HCT116 (cell line): Measurements from ENCODE around the gene C19orf25. TPM values are rescaled to one million over a fixed set of nuclear protein-coding genes. Genes with fewer than 3 reads are reported as not detected.

Source experiments
- ATAC-seq: fragments of 200-7000 bp; cut with Tn5 transposase; 2 replicates; pipeline ENCODE4 v1.9.1; 2020; ENCODE audit warnings: mild to moderate bottlenecking, moderate library complexity
- BruUV-seq: library from RNA; stranded (reverse); fragments of 400-500 nt; replicated peaks from 2 replicates; lab custom pipeline; 2021; lab: Mats Ljungman, UMichigan
- CTCF ChIA-PET: fragments of 300-600 bp; sonication (Branson Sonifier 250); formaldehyde crosslinking; loops from one replicate; lab custom pipeline; 2021; ENCODE audit warnings: antibody characterized with exemption; lab: Charles Lee
- POLR2A ChIA-PET: fragments of 300-600, 350-600 bp; sonication (Branson Sonifier 250); formaldehyde crosslinking; loops from one replicate; lab custom pipeline; 2021; ENCODE audit warnings: antibody characterized with exemption; lab: Charles Lee
- RAD21 ChIA-PET, 2 experiments: fragments of 300-600 bp; sonication (Branson Sonifier 250); formaldehyde crosslinking; loops; one replicate each; lab custom pipeline; 2023; ENCODE audit warnings: low total read pairs in 2 of 2; ENCODE audit not compliant: uncharacterized antibody in 2 of 2, unreplicated experiment in 2 of 2, low non-redundant PET in 1 of 2; lab: Charles Lee
- DNase-seq: peaks from one replicate; pipeline ENCODE4 v3.0.0-alpha.2; 2010; ENCODE audit warnings: low read depth, low spot score
- H2AFZ ChIP-seq: fragments of 200-600 bp; shearing (Covaris generic), sonication (generic); 2 replicates; pipeline ENCODE4 v1.6.1; 2017; ENCODE audit warnings: low read depth, mixed run types, mixed read lengths, antibody characterized with exemption, low read length; ENCODE audit not compliant: poor library complexity, severe bottlenecking
- H3K27ac ChIP-seq: 2 replicates; pipeline ENCODE4 v1.5.1; 2012; ENCODE audit warnings: low read depth, low read length
- H3K27me3 ChIP-seq: fragments of 200-600 bp; sonication (generic); 2 replicates; pipeline ENCODE4 v1.6.1; 2016; ENCODE audit warnings: mixed run types, low read length, mixed read lengths; ENCODE audit not compliant: insufficient read depth
- H3K36me3 ChIP-seq, 2 experiments: fragments of 200-500 bp in 1 of 2; fragments of 200-600 bp in 1 of 2; sonication (Bioruptor generic) in 1 of 2; sonication (generic) in 1 of 2; 2 replicates each; pipeline versions ENCODE4 v1.5.1 to v1.6.1; 2014 to 2016; ENCODE audit warnings: low read length in 2 of 2, inconsistent platforms in 1 of 2, mixed read lengths in 1 of 2, mixed run types in 1 of 2; ENCODE audit not compliant: insufficient read depth in 2 of 2, control insufficient read depth in 1 of 2
- H3K4me1 ChIP-seq, 2 experiments: fragments of 200-600 bp in 1 of 2; sonication (generic) in 1 of 2; 2 replicates each; pipeline versions ENCODE4 v1.5.1 to v1.6.1; 2012 to 2017; ENCODE audit warnings: low read length in 2 of 2, inconsistent platforms in 1 of 2, mild to moderate bottlenecking in 1 of 2, mixed read lengths in 1 of 2, mixed run types in 1 of 2, moderate library complexity in 1 of 2; ENCODE audit not compliant: insufficient read depth in 2 of 2, control insufficient read depth in 1 of 2
- H3K4me2 ChIP-seq: fragments of 200-600 bp; sonication (generic); 2 replicates; pipeline ENCODE4 v1.6.1; 2017; ENCODE audit warnings: mixed run types, low read length, mixed read lengths
- H3K4me3 ChIP-seq, 2 experiments: fragments of 200-600 bp in 1 of 2; sonication (generic) in 1 of 2; replicated peaks in 1 of 2; 2 replicates each; pipeline ENCODE4 v1.5.1; 2011 to 2016; ENCODE audit warnings: low read length in 2 of 2, control low read depth in 1 of 2, low read depth in 1 of 2, mild to moderate bottlenecking in 1 of 2, mixed read lengths in 1 of 2, mixed run types in 1 of 2
- H3K79me2 ChIP-seq: fragments of 200-600 bp; sonication (generic); 2 replicates; pipeline ENCODE4 v1.6.1; 2017; ENCODE audit warnings: mild to moderate bottlenecking, mixed run types, low read length, moderate library complexity, mixed read lengths; ENCODE audit not compliant: insufficient read depth
- H3K9ac ChIP-seq: fragments of 200-600 bp; sonication (generic); 2 replicates; pipeline ENCODE4 v1.6.1; 2016; ENCODE audit warnings: low read length, mixed read lengths
- H3K9me2 ChIP-seq: fragments of 200-600 bp; sonication (generic), shearing (Covaris generic); 2 replicates; pipeline ENCODE4 v1.6.1; 2017; ENCODE audit warnings: mixed run types, mild to moderate bottlenecking, moderate library complexity; ENCODE audit not compliant: insufficient read depth
- H3K9me3 ChIP-seq, 2 experiments: fragments of 200-500 bp in 1 of 2; fragments of 200-600 bp in 1 of 2; sonication (Bioruptor generic) in 1 of 2; sonication (generic) in 1 of 2; 2 replicates each; pipeline ENCODE4 v1.6.1; 2014 to 2017; ENCODE audit warnings: low read length in 2 of 2, mixed read lengths in 2 of 2, inconsistent platforms in 1 of 2, low read depth in 1 of 2, mild to moderate bottlenecking in 1 of 2, mixed run types in 1 of 2, moderate library complexity in 1 of 2; ENCODE audit not compliant: control insufficient read depth in 1 of 2, insufficient read depth in 1 of 2
- H4K20me1 ChIP-seq: fragments of 200-600 bp; sonication (generic), shearing (Covaris generic); 2 replicates; pipeline ENCODE4 v1.6.1; 2017; ENCODE audit warnings: mixed run types, mild to moderate bottlenecking, moderate library complexity; ENCODE audit not compliant: insufficient read depth
- CEBPB ChIP-seq: IDR thresholded peaks from 2 replicates; pipeline ENCODE4 v1.6.1; 2012; ENCODE audit warnings: low read depth
- ELF1 ChIP-seq: IDR thresholded peaks from 2 replicates; pipeline ENCODE4 v1.6.1; 2012; ENCODE audit warnings: low read depth, borderline replicate concordance
- POLR2AphosphoS5 ChIP-seq: IDR thresholded peaks from 2 replicates; pipeline ENCODE4 v1.6.1; 2011; ENCODE audit warnings: mild to moderate bottlenecking, low read depth, low read length, moderate library complexity
- SIN3A ChIP-seq: IDR thresholded peaks from 2 replicates; pipeline ENCODE4 v1.6.1; 2012; ENCODE audit warnings: low read depth
- SP1 ChIP-seq: IDR thresholded peaks from 2 replicates; pipeline ENCODE4 v1.6.1; 2012; ENCODE audit warnings: low read depth
- YY1 ChIP-seq: IDR thresholded peaks from 2 replicates; pipeline ENCODE4 v1.6.1; 2011; ENCODE audit warnings: low read length, low read depth, moderate library complexity, mild to moderate bottlenecking; ENCODE audit not compliant: insufficient replicate concordance; ENCODE audit errors: extremely low read depth
- ZBTB33 ChIP-seq: IDR thresholded peaks from 2 replicates; pipeline ENCODE4 v1.6.1; 2011; ENCODE audit warnings: mild to moderate bottlenecking, low read length, moderate library complexity; ENCODE audit not compliant: insufficient replicate concordance; ENCODE audit errors: extremely low read depth
- ZFX ChIP-seq: fragments of 450-650 bp; IDR thresholded peaks from 2 replicates; pipeline ENCODE4 v1.6.1; 2017
- ZNF274 ChIP-seq: fragments of 200-500 bp; sonication (Bioruptor generic); IDR thresholded peaks from 2 replicates; pipeline ENCODE4 v1.6.1; 2014; ENCODE audit warnings: mild to moderate bottlenecking, low read depth, low read length, inconsistent platforms
- intact Hi-C: fragments of 100-400 bp; cut with micrococcal nuclease; formaldehyde crosslinking; loops from 2 replicates; pipeline ENCODE4 v1.10.0; 2022
- total RNA-seq: library from RNA; stranded (reverse); gene quantifications from one replicate; pipeline ENCODE4 v1.2.1, GENCODE V29; 2021; ENCODE audit not compliant: unreplicated experiment

The C19orf25 gene
- total RNA-seq, 1 experiment from 2014 or later, result 48.8 TPM

DNA sequence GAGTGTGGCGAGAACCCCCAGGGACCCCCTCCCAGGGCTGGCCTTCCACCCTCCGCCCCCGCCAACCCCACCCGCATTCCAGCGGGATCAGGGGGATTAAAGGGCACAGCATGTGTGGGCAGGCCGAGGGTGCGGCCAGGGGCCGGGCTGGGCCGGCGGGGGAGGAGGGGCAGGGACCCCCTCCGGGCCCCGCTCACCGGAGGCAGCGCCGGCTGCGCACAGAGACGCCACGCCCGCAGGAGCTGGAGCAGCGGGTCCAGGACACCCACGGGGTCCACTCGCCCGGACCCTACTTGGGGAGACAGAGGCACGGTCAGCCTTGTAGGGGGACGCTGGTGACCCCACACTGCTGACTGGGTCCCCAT lies 31.4 kb upstream of the C19orf25 start:
- no peak overlapping the region; the same call in 1 of the 2 replicates for H3K27ac ChIP-seq
- peaks cover 30 to 69% of the 10 kb centered on the region in 2 experiments for H3K4me1 ChIP-seq
- H3K9me3 ChIP-seq, result no peaks in the 10 kb centered on the region
- H3K4me2 ChIP-seq, result 0 out of 2 replicates have a peak overlapping the region, but pooled peaks have one; percentile 13
- ChIA-PET RAD21 (no interaction called here), POLR2A (no interaction called here), CTCF (no interaction called here)
- intact Hi-C loops, result no loop called here
- no peaks in the 10 kb centered on the region for H4K20me1 ChIP-seq
- no peak for ATAC-seq
- no TSS peak for BruUV-seq
- H3K36me3 ChIP-seq, result no peaks in the 10 kb centered on the region
- TF ChIP-seq ZFX (no peak), ZNF274 (no peak), CEBPB (no peak), YY1 (no peak), POLR2AphosphoS5 (no peak), ZBTB33 (no peak), SP1 (no peak), ELF1 (no peak), SIN3A (no peak)
- no peak overlapping the region for H3K9ac ChIP-seq
- no peaks in the 10 kb centered on the region for H3K27me3 ChIP-seq
- DNase-seq, result no peak
- no peak overlapping the region for H3K4me3 ChIP-seq
- H2AFZ ChIP-seq, result no peak overlapping the region
- H3K79me2 ChIP-seq, result peaks cover 10% of the 10 kb centered on the region; the same call in 1 of the 2 replicates
- no peaks in the 10 kb centered on the region for H3K9me2 ChIP-seq
